HFFc6 (cell line): ENCODE results near the gene TMEM134. TPM values are rescaled to one million over a fixed set of nuclear protein-coding genes. Genes with fewer than 3 reads are reported as not detected.

Experiments used
- DNase-seq: peaks from one replicate; pipeline ENCODE4 v3.0.0-alpha.2; 2018
- H3K27ac Mint-ChIP-seq: 2 replicates; pipeline ENCODE4 v1.8.0; 2020; ENCODE audit warnings: mild to moderate bottlenecking, mixed read lengths
- H3K27me3 Mint-ChIP-seq: 2 replicates; pipeline ENCODE4 v1.8.0; 2021; ENCODE audit warnings: mild to moderate bottlenecking, moderate library complexity, mixed read lengths; ENCODE audit not compliant: insufficient read depth
- H3K36me3 Mint-ChIP-seq: 2 replicates; pipeline ENCODE4 v1.8.0; 2021; ENCODE audit warnings: low read depth, mixed read lengths
- H3K4me1 Mint-ChIP-seq: 2 replicates; pipeline ENCODE4 v1.8.0; 2020; ENCODE audit warnings: low read depth, mixed read lengths
- H3K4me3 Mint-ChIP-seq: 2 replicates; pipeline ENCODE4 v1.8.0; 2020; ENCODE audit warnings: mild to moderate bottlenecking, moderate library complexity, mixed read lengths
- H3K9me3 Mint-ChIP-seq: 2 replicates; pipeline ENCODE4 v1.8.0; 2020; ENCODE audit warnings: mild to moderate bottlenecking, mixed read lengths
- total RNA-seq, 6 experiments: library from RNA; stranded (reverse); fragmentation: NEBNext Ultra II Directional; extraction: Animal tissue kit (Norgen Biotek cat#: 25700); gene quantifications; 2 replicates in 1 of 6; 3 replicates in 5 of 6; pipeline ENCODE4 v1.2.3, GENCODE V29; 2021
- TF ChIP-seq, protein P1 (sequence below): fragments of 200-600 bp; sonication (generic); IDR thresholded peaks from 2 replicates; pipeline ENCODE4 v1.5.0; 2021; ENCODE audit warnings: antibody characterized with exemption, mild to moderate bottlenecking

TMEM134 gene
- total RNA-seq, 6 experiments from 2014 or later: 28.5 to 43.7 (median 32.2) TPM

DNA sequence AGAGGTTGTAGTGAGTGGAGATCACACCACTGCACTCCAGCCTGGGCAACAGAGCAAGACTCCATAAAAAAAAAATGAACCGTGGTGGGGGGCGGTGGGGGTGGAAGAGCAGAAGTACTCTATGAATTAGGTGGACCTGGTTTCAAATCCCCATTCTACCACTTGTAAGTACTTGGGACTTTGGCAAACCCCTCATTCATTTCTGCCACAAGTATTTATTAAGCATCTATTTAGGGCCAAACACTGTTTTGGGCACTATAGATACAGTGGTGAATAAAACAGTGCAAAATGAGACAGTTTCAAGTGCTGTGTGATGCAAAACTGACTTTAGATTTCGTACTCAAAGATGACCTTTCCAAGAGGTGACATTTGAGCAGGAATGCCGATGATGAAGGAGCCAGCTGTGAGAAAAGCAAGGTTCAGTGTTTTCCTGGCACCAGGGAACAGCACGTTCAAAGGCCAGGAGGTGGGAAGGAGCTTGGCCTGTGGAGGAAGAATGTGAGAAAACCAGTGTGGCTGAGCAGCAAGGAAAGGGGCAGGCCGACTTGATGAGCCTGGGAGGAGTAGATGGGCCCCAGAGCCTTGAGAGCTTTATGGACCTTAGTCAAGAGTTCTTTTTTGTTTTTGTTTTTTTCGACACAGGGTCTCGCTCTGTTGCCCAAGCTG is 1.4 kb upstream of the TMEM134 start:
- Mint-ChIP-seq H3K27ac (no peak overlapping the region), H3K4me3 (no peak overlapping the region; the same call in 1 of the 2 replicates), H3K36me3 (peaks cover under 1% of the 10 kb centered on the region; the same call in 1 of the 2 replicates)

GRCh38 chr11:67469508-67469811 is 409 bp upstream of the TMEM134 start:
- TF ChIP-seq, protein P1, sequence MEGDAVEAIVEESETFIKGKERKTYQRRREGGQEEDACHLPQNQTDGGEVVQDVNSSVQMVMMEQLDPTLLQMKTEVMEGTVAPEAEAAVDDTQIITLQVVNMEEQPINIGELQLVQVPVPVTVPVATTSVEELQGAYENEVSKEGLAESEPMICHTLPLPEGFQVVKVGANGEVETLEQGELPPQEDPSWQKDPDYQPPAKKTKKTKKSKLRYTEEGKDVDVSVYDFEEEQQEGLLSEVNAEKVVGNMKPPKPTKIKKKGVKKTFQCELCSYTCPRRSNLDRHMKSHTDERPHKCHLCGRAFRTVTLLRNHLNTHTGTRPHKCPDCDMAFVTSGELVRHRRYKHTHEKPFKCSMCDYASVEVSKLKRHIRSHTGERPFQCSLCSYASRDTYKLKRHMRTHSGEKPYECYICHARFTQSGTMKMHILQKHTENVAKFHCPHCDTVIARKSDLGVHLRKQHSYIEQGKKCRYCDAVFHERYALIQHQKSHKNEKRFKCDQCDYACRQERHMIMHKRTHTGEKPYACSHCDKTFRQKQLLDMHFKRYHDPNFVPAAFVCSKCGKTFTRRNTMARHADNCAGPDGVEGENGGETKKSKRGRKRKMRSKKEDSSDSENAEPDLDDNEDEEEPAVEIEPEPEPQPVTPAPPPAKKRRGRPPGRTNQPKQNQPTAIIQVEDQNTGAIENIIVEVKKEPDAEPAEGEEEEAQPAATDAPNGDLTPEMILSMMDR: no peak; the same call in 1 of the 2 replicates
- peaks cover 4% of the 10 kb centered on the region; the same call in 1 of the 2 replicates for H3K36me3 Mint-ChIP-seq

More for the DNA sequence above, 1.4 kb upstream of the TMEM134 start:
- Mint-ChIP-seq H3K4me1 (peaks cover 8% of the 10 kb centered on the region; the same call in 1 of the 2 replicates), H3K9me3 (no peaks in the 10 kb centered on the region), H3K27me3 (peaks cover 7% of the 10 kb centered on the region)
- TF ChIP-seq, protein P1: no peak
- DNase-seq: no peak

DNA sequence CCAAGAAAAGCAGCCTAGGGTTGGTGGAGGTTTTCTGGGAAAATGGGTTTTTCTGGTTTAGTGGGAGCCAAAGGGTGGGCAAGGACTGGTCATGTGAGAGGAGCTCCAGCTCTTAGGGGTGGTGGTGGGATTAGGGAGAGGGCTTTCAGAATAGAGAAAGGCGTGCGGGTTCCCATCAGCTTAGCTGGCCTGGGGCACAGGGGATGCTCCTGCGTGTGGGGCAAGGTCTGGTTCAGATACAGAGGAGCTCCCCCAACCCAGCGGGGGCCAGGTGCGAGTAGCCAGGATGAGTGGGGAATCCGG is 644 bp downstream of the TMEM134 start:
- Mint-ChIP-seq H3K27ac (peak overlapping the region; percentile 70), H3K27me3 (peaks cover 3% of the 10 kb centered on the region), H3K36me3 (peaks cover 4% of the 10 kb centered on the region; the same call in 1 of the 2 replicates), H3K4me3 (peak overlapping the region; percentile 87), H3K4me1 (peaks cover 12% of the 10 kb centered on the region; the same call in 1 of the 2 replicates), H3K9me3 (no peaks in the 10 kb centered on the region)
- no peak for DNase-seq
- TF ChIP-seq, protein P1: no peak

More at GRCh38 chr11:67469508-67469811, 409 bp upstream of the TMEM134 start:
- Mint-ChIP-seq H3K27ac (peak overlapping the region; percentile 77), H3K4me3 (peak overlapping the region; percentile 87), H3K27me3 (peaks cover 4% of the 10 kb centered on the region), H3K9me3 (no peaks in the 10 kb centered on the region), H3K4me1 (peaks cover 12% of the 10 kb centered on the region; the same call in 1 of the 2 replicates)
- no peak for DNase-seq

- Mint-ChIP-seq H3K9me3 (no peaks in the 10 kb centered on the region), H3K4me3 (peak overlapping the region; percentile 87), H3K27ac (peak overlapping the region; percentile 70), H3K36me3 (peaks cover 4% of the 10 kb centered on the region; the same call in 1 of the 2 replicates), H3K4me1 (peaks cover 12% of the 10 kb centered on the region; the same call in 1 of the 2 replicates), H3K27me3 (peaks cover 1% of the 10 kb centered on the region; the same call in 1 of the 2 replicates)
- TF ChIP-seq, protein P1: no peak
- DNase-seq: no peak
Measured at GRCh38 chr11:67468056-67468455, 995 bp downstream of the TMEM134 start.

DNA sequence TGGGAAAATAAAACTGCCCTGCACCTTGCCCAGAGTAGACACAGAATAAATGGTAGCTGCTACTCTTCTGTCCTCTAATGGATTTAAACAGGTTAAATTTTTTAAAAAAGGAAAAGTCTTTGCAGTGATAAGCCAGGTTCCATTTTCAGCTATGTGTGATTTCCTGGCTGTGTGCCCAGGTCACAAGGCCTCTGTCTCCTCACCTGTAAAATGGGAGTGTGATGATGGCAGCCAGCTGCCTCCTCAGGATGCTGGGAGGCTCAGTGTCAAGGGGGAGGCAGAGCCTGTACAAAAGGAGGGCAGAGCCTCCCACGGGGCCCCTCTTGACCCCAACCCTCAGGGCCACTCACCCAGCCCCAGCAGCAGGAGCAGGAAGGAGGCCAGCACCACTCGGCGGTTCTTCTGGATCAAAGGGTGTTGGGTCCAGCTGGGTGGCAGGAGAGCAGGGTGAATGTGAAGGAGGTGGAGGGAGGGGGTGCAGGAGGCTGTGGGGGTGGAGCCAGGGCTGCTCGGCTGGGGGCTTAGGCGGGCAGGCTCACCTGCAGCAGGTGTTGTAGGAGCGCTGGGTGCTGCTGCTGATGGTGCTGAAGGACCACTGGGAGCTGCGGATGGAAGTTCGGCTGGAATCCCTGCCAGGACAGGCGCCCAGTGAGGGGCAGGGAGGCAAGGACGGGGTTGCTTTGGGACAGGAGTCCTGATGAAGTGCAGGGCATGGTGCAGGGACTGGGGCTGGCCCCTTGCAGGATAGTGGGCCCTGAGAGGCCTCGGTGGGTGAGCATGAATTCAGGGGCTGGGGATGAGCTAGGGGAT is 1.9 kb downstream of the TMEM134 start:
- DNase-seq: no peak
- Mint-ChIP-seq H3K9me3 (no peaks in the 10 kb centered on the region), H3K27me3 (no peaks in the 10 kb centered on the region; the same call in 1 of the 2 replicates), H3K36me3 (peaks cover 4% of the 10 kb centered on the region; the same call in 1 of the 2 replicates), H3K27ac (peak overlapping the region; percentile 7; the same call in 1 of the 2 replicates), H3K4me1 (peaks cover 12% of the 10 kb centered on the region; the same call in 1 of the 2 replicates), H3K4me3 (peak overlapping the region; percentile 87; the same call in 1 of the 2 replicates)
- TF ChIP-seq, protein P1: no peak
